SK-N-MC (cell line): ENCODE results near the gene ARSI.

Source experiments
- EZH2 ChIP-seq: fragments of 200-600 bp; sonication (generic); IDR thresholded peaks from one replicate; pipeline ENCODE4 v1.6.1; 2017; ENCODE audit warnings: antibody characterized with exemption
- POLR2AphosphoS5 ChIP-seq: IDR thresholded peaks from 2 replicates; pipeline ENCODE4 v1.6.1; 2012; ENCODE audit warnings: mild to moderate bottlenecking, low read depth, low read length, borderline replicate concordance

GRCh38 chr5:150328515-150328914 lies 25.8 kb upstream of the ARSI start:
- TF ChIP-seq POLR2AphosphoS5 = no peak
- no peak for TF ChIP-seq EZH2
